Calu3 (cell line): ENCODE measurements around the gene PPP1R15B. TPM values are rescaled to one million over a fixed set of nuclear protein-coding genes. Genes with fewer than 3 reads are reported as not detected.

ENCODE experiments used
- BruUV-seq: library from RNA; stranded (reverse); fragments of 400-500 nt; replicated peaks from 2 replicates; lab custom pipeline; 2021; lab: Mats Ljungman, UMichigan
- CTCF ChIA-PET: fragments of 300-600 bp; sonication (Branson Sonifier 250); formaldehyde crosslinking; loops from one replicate; lab custom pipeline; 2022; ENCODE audit warnings: antibody characterized with exemption; lab: Charles Lee
- DNase-seq: peaks from one replicate; pipeline ENCODE4 v3.0.0; 2022
- H3K27ac Mint-ChIP-seq: one replicate; pipeline ENCODE4 v1.8.0; 2022; ENCODE audit warnings: mixed read lengths; ENCODE audit not compliant: unreplicated experiment
- H3K27me3 Mint-ChIP-seq: one replicate; pipeline ENCODE4 v1.8.0; 2022; ENCODE audit warnings: mixed read lengths; ENCODE audit not compliant: unreplicated experiment
- H3K36me3 Mint-ChIP-seq: one replicate; pipeline ENCODE4 v1.8.0; 2022; ENCODE audit warnings: mild to moderate bottlenecking, moderate library complexity, mixed read lengths; ENCODE audit not compliant: insufficient read depth, unreplicated experiment
- H3K4me1 Mint-ChIP-seq: one replicate; pipeline ENCODE4 v1.8.0; 2022; ENCODE audit warnings: mild to moderate bottlenecking, low read depth, mixed read lengths; ENCODE audit not compliant: unreplicated experiment
- H3K4me3 Mint-ChIP-seq: one replicate; pipeline ENCODE4 v1.8.0; 2022; ENCODE audit warnings: mild to moderate bottlenecking, low read depth, moderate library complexity, mixed read lengths; ENCODE audit not compliant: unreplicated experiment
- H3K9me3 Mint-ChIP-seq: one replicate; pipeline ENCODE4 v1.8.0; 2022; ENCODE audit warnings: low read depth, mixed read lengths; ENCODE audit not compliant: unreplicated experiment
- CTCF ChIP-seq: fragments of 200-600 bp; IDR thresholded peaks from one replicate; pipeline ENCODE4 v1.8.0; 2022; ENCODE audit warnings: antibody characterized with exemption; ENCODE audit not compliant: unreplicated experiment
- intact Hi-C: fragments of 100-400 bp; cut with micrococcal nuclease; formaldehyde crosslinking; loops from one replicate; pipeline ENCODE4 v1.10.0; 2022; ENCODE audit not compliant: unreplicated experiment
- total RNA-seq: library from RNA; stranded (reverse); gene quantifications from 2 replicates; pipeline ENCODE4 v1.2.3, GENCODE V29; 2022

Gene PPP1R15B
- total RNA-seq, 1 experiment from 2014 or later: 68.8 TPM

GRCh38 chr1:204438628-204439027, 27.0 kb upstream of the PPP1R15B start:
- Mint-ChIP-seq H3K27ac (no peak overlapping the region), H3K27me3 (no peaks in the 10 kb centered on the region), H3K4me1 (peaks cover 46% of the 10 kb centered on the region), H3K36me3 (peaks cover 17% of the 10 kb centered on the region), H3K4me3 (no peak overlapping the region), H3K9me3 (no peaks in the 10 kb centered on the region)
- intact Hi-C loops: no loop called here
- DNase-seq: peak; percentile 46
- BruUV-seq: no TSS peak
- CTCF ChIA-PET: interaction anchor here (0.5 to 1.8 kb wide), 4 partner anchors 21 to 173 kb away, joined by 3 to 6 read pairs (median 4); partner anchors contain the start of gene PIK3C2B
- no peak for TF ChIP-seq CTCF

GRCh38 chr1:204437796-204438570, 26.4 kb upstream of the PPP1R15B start:
- Mint-ChIP-seq H3K27ac (no peak overlapping the region), H3K4me3 (no peak overlapping the region)
- CTCF ChIA-PET: interaction anchor here (0.5 to 1.8 kb wide), 4 partner anchors 20 to 172 kb away, joined by 3 to 6 read pairs (median 4); partner anchors contain the start of gene PIK3C2B

GRCh38 chr1:204435872-204436271, 24.3 kb upstream of the PPP1R15B start:
- no peak overlapping the region for H3K4me3 Mint-ChIP-seq
- CTCF ChIA-PET: interaction anchor here (0.9 kb wide), 2 partner anchors 50 to 67 kb away, joined by 3 to 5 read pairs; no protein-coding TSS in a partner anchor
- no peak overlapping the region for H3K27ac Mint-ChIP-seq
- H3K27me3 Mint-ChIP-seq: no peaks in the 10 kb centered on the region
- no peaks in the 10 kb centered on the region for H3K36me3 Mint-ChIP-seq
- peaks cover 36% of the 10 kb centered on the region for H3K4me1 Mint-ChIP-seq
- no TSS peak for BruUV-seq
- intact Hi-C loops: no loop called here
- no peak for TF ChIP-seq CTCF
- no peaks in the 10 kb centered on the region for H3K9me3 Mint-ChIP-seq
- no peak for DNase-seq

More at GRCh38 chr1:204437796-204438570, 26.4 kb upstream of the PPP1R15B start:
- TF ChIP-seq CTCF: no peak
- DNase-seq: no peak
- intact Hi-C loops: no loop called here
- Mint-ChIP-seq H3K36me3 (peaks cover 11% of the 10 kb centered on the region), H3K9me3 (no peaks in the 10 kb centered on the region), H3K4me1 (peaks cover 40% of the 10 kb centered on the region), H3K27me3 (no peaks in the 10 kb centered on the region)
- BruUV-seq: no TSS peak

GRCh38 chr1:204435381-204435831, 23.8 kb upstream of the PPP1R15B start:
- Mint-ChIP-seq H3K4me1 (peaks cover 36% of the 10 kb centered on the region), H3K27ac (no peak overlapping the region), H3K9me3 (no peaks in the 10 kb centered on the region), H3K36me3 (no peaks in the 10 kb centered on the region), H3K27me3 (no peaks in the 10 kb centered on the region), H3K4me3 (no peak overlapping the region)
- BruUV-seq: no TSS peak
- CTCF ChIA-PET: no interaction called here
- intact Hi-C loops: no loop called here
- no peak for DNase-seq
- TF ChIP-seq CTCF: no peak
